HFF-Myc (cell line): ENCODE data around the gene ZNF267.
A peak's percentile ranks its signal among the peaks of the same experiment; 100 is the strongest.

ENCODE experiments used
- DNase-seq: peaks from one replicate; pipeline ENCODE4 v3.0.0-alpha.2; 2011; ENCODE audit warnings: low read depth; ENCODE audit errors: extremely low read depth
- H3K4me3 ChIP-seq: replicated peaks from 2 replicates; pipeline ENCODE4 v1.5.1; 2011; ENCODE audit warnings: low read depth, mild to moderate bottlenecking, control low read depth, low read length
- TF ChIP-seq, protein P1 (sequence below): IDR thresholded peaks from 2 replicates; pipeline ENCODE4 v1.5.1; 2012; ENCODE audit warnings: mild to moderate bottlenecking, low read depth, low read length, control low read depth; ENCODE audit errors: missing control alignments

Gene ZNF267

DNA sequence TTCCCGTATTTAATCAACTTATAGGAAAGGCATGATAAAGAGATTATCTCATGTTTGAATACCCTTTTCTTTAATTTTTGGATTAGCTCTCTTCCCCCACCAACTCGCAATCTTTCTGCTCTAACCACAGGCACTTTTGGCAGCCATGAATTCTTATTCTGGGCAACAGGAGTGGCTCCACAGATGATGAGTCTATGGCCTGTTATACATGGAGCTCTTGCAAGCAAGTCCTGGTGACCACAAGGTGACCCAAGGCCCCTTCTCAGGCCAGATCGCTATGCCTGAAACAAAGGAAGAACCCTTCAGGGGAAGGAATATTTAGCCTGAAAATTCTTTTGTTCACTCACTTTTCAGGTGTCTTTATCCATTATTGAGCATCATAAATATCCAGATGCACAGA is 10.8 kb upstream of the ZNF267 start:
- no peak overlapping the region for H3K4me3 ChIP-seq
- TF ChIP-seq, protein P1, sequence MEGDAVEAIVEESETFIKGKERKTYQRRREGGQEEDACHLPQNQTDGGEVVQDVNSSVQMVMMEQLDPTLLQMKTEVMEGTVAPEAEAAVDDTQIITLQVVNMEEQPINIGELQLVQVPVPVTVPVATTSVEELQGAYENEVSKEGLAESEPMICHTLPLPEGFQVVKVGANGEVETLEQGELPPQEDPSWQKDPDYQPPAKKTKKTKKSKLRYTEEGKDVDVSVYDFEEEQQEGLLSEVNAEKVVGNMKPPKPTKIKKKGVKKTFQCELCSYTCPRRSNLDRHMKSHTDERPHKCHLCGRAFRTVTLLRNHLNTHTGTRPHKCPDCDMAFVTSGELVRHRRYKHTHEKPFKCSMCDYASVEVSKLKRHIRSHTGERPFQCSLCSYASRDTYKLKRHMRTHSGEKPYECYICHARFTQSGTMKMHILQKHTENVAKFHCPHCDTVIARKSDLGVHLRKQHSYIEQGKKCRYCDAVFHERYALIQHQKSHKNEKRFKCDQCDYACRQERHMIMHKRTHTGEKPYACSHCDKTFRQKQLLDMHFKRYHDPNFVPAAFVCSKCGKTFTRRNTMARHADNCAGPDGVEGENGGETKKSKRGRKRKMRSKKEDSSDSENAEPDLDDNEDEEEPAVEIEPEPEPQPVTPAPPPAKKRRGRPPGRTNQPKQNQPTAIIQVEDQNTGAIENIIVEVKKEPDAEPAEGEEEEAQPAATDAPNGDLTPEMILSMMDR = no peak
- no peak for DNase-seq

GRCh38 chr16:31868164-31868563 is 5.4 kb upstream of the ZNF267 start:
- no peak for DNase-seq
- TF ChIP-seq, protein P1 = no peak
- H3K4me3 ChIP-seq = no peak overlapping the region

GRCh38 chr16:31868691-31869167 is 4.9 kb upstream of the ZNF267 start:
- TF ChIP-seq, protein P1 = peak; percentile 64
- no peak overlapping the region for H3K4me3 ChIP-seq
- DNase-seq = peak; percentile 37

DNA sequence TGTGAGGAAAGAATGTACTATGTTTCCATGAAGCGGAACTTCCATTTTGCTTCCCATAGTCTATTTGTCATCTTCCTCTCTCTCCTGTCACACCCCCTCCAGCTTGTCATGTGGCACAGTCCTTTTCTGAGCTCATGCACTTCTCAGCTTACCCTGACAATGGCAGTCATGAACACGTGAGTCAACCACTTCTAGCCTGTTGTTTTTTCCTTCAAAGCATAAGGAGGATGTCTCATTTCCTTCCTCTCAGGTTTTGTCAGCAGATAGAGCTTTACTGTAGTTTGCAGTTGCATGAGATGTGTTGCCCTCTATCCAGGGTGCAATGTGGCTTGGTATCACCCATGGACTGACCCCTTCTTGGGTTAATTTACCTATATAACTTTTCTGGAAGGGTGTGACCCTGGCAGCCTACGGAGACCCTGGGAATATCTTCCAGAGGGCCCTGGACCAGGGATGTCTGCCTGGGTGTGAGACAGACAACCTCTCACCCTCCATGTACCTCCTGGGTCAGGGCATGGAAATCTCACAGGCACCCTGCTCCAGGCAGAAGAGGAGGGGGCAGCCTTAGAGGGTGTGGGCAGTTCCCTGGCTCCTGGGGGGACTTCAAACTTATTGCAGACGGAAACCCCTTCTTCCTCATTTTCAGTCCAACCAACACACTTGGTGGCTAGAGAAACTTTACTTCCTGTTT is 4.0 kb upstream of the ZNF267 start:
- H3K4me3 ChIP-seq = no peak overlapping the region
- TF ChIP-seq, protein P1 = no peak
- peak; percentile 35 for DNase-seq

GRCh38 chr16:31870809-31871208 is 2.8 kb upstream of the ZNF267 start:
- no peak overlapping the region for H3K4me3 ChIP-seq
- no peak for DNase-seq
- TF ChIP-seq, protein P1 = no peak

- no peak overlapping the region for H3K4me3 ChIP-seq
- no peak for DNase-seq
- TF ChIP-seq, protein P1 = no peak
Measured at GRCh38 chr16:31871510-31871909, 2.1 kb upstream of the ZNF267 start.

DNA sequence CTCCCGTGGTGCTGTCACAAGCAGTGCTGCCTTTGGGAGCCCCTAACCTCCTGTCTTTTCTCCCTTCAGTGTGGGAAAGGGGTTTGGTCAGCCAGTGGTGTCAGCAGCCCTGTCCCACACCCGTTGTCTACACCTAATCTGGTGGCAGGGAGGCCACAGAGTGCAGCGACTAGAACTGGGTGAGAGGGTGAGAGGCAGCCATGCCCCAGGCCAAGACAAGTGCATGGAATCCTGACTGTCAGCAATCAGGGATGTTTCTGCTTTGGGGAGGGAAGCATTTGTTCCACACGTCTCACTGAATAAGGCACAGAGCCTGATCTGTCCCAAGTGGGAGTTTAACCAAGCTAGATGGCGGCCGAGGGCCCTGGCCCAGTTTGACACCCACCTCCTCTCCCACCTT is 1.4 kb upstream of the ZNF267 start:
- no peak overlapping the region for H3K4me3 ChIP-seq
- no peak for DNase-seq
- TF ChIP-seq, protein P1 = no peak
